Natural killer cell (primary cell): ENCODE data around the gene RRP15. TPM values are rescaled to one million over a fixed set of nuclear protein-coding genes. Genes with fewer than 3 reads are reported as not detected.

Experiments
- ATAC-seq, 3 donors: fragments of 150-1000 bp in 2 of 3; fragments of 200-7000 bp in 1 of 3; cut with Tn5 transposase; 1 replicate in 1 of 3; 2 replicates in 2 of 3; pipeline ENCODE4 v1.10.0; 2021; ENCODE audit warnings: mild to moderate bottlenecking in 2 of 3, moderate library complexity in 2 of 3
- DNase-seq, 2 donors: peaks; one replicate each; pipeline versions ENCODE4 v3.0.0 to v3.0.0-alpha.2; 2013 to 2021; ENCODE audit warnings: mixed read lengths in 1 of 2
- H3K27ac ChIP-seq: one replicate; pipeline ENCODE4 v1.5.1; 2013; ENCODE audit warnings: mild to moderate bottlenecking, low read length
- H3K27me3 ChIP-seq: one replicate; pipeline ENCODE4 v1.6.1; 2013; ENCODE audit warnings: low read length; ENCODE audit not compliant: control insufficient read depth, insufficient read depth
- H3K36me3 ChIP-seq: one replicate; pipeline ENCODE4 v1.6.1; 2013; ENCODE audit warnings: low read length; ENCODE audit not compliant: control insufficient read depth, insufficient read depth
- H3K4me1 ChIP-seq: one replicate; pipeline ENCODE4 v1.6.1; 2013; ENCODE audit warnings: low read length; ENCODE audit not compliant: control insufficient read depth, insufficient read depth
- H3K4me3 ChIP-seq: one replicate; pipeline ENCODE4 v1.5.1; 2013; ENCODE audit warnings: low read length
- H3K9me3 ChIP-seq: one replicate; pipeline ENCODE4 v1.6.1; 2013; ENCODE audit warnings: low read length; ENCODE audit not compliant: control insufficient read depth, insufficient read depth
- H3K27ac Mint-ChIP-seq, 2 donors: one replicate each; pipeline ENCODE4 v1.8.0; 2022; ENCODE audit warnings: mild to moderate bottlenecking in 2 of 2, mixed read lengths in 2 of 2, moderate library complexity in 1 of 2
- H3K27me3 Mint-ChIP-seq, 2 donors: one replicate each; pipeline ENCODE4 v1.8.0; 2022; ENCODE audit warnings: low read depth in 2 of 2, mixed read lengths in 2 of 2
- H3K36me3 Mint-ChIP-seq: one replicate; pipeline ENCODE4 v1.8.0; 2022; ENCODE audit warnings: mixed read lengths
- H3K4me1 Mint-ChIP-seq, 2 donors: one replicate each; pipeline ENCODE4 v1.8.0; 2022; ENCODE audit warnings: mixed read lengths in 2 of 2
- H3K4me3 Mint-ChIP-seq: one replicate; pipeline ENCODE4 v1.8.0; 2022; ENCODE audit warnings: mild to moderate bottlenecking, moderate library complexity, mixed read lengths
- H3K9me3 Mint-ChIP-seq, 2 donors: one replicate each; pipeline ENCODE4 v1.8.0; 2022; ENCODE audit warnings: mixed read lengths in 2 of 2
- WGBS: methylation state at CpG from one replicate; pipeline ENCODE4 v1.1.7; 2013; ENCODE audit warnings: missing lambda C conversion rate; ENCODE audit not compliant: insufficient coverage; 5-methylcytosine and 5-hydroxymethylcytosine counted together
- intact Hi-C: fragments of 100-400 bp; cut with micrococcal nuclease; formaldehyde crosslinking; loops from one replicate; pipeline ENCODE4 v1.14.2; 2022
- total RNA-seq, 4 donors: library from RNA; stranded (reverse); fragments of 120-200 nt in 1 of 4; gene quantifications; one replicate each; pipeline versions ENCODE4 v1.2.3 to v1.2.4, GENCODE V29; 2013 to 2022
- TF ChIP-seq, protein P1 (sequence below): fragments of 200-600 bp; IDR thresholded peaks from one replicate; pipeline ENCODE4 v1.8.0; 2022; ENCODE audit warnings: antibody characterized with exemption

The RRP15 gene
- total RNA-seq, 3 donors from 2014 or later (not counting 1 experiment from before 2014, with no cell fraction given) = 9.2 to 15.3 (median 13.3) TPM

DNA sequence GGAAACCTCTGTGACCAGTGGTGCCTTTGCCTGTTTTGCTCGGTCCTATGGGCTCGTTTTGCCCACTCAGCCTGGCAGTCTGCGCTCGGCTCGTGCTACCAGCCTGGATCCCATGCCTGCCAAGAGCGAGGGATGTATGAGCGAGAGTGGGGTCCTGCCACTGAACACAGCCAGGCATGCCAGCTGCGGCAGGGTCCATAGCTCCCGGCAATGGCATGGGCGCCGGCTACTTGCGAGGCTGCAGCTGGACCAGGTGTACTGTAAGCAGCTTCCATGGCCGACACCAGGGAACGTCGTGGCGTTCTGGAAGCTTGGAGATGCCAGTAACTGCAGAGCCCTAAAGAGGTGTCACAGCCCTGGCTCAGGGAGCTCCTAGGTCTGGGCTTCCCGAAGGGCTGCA, 37.7 kb downstream of the RRP15 start:
- ATAC-seq = no peak
- Mint-ChIP-seq H3K36me3 (no peaks in the 10 kb centered on the region), H3K27ac (no peak overlapping the region), H3K9me3 (no peaks in the 10 kb centered on the region), H3K4me1 (no peaks in the 10 kb centered on the region), H3K27me3 (no peaks in the 10 kb centered on the region), H3K4me3 (no peak overlapping the region)
- WGBS = 97% methylated on average over 17 of the region's 17 CpGs
- no peak overlapping the region for H3K4me3 ChIP-seq
- intact Hi-C loops = no loop called here
- H3K27ac ChIP-seq = no peak overlapping the region
- H3K27me3 ChIP-seq = no peaks in the 10 kb centered on the region
- no peak for DNase-seq
- no peaks in the 10 kb centered on the region for H3K9me3 ChIP-seq
- peaks cover 20% of the 10 kb centered on the region for H3K36me3 ChIP-seq
- no peaks in the 10 kb centered on the region for H3K4me1 ChIP-seq
- TF ChIP-seq, protein P1, sequence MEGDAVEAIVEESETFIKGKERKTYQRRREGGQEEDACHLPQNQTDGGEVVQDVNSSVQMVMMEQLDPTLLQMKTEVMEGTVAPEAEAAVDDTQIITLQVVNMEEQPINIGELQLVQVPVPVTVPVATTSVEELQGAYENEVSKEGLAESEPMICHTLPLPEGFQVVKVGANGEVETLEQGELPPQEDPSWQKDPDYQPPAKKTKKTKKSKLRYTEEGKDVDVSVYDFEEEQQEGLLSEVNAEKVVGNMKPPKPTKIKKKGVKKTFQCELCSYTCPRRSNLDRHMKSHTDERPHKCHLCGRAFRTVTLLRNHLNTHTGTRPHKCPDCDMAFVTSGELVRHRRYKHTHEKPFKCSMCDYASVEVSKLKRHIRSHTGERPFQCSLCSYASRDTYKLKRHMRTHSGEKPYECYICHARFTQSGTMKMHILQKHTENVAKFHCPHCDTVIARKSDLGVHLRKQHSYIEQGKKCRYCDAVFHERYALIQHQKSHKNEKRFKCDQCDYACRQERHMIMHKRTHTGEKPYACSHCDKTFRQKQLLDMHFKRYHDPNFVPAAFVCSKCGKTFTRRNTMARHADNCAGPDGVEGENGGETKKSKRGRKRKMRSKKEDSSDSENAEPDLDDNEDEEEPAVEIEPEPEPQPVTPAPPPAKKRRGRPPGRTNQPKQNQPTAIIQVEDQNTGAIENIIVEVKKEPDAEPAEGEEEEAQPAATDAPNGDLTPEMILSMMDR = no peak

DNA sequence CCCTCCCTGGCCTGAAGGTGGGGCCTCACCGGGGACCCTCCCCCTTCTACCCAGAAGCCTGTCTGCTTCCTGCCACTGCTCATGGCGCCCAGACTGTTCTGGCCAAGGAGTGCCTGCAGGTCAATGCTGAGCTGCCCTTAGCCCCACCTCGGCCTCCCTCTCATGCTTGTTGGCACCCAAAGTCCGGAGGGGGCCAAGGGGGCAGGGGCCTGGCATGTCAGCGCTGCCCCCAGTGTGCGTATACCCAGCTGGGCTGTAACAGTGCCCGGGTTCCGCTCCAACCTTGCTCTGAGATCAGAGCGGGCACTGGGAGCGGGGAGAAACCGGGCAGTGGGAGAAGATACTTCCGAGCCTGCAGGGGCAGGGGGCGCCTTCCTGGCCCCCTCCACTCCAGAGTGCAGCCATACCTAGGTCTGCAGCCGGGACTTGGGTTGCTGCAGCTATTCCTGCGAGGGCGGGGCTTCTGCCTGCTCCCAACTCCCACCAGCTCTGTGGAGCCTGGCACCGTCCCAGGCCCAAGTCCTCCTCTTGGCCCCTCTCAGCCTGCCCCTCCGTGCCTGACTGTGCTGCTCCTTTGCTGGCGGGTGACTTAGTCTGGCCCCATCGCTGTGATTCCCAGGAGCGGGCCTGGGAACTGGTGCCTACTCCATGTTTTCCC, 38.6 kb downstream of the RRP15 start:
- WGBS = 97% methylated on average over 21 of the region's 21 CpGs
- H3K27ac ChIP-seq = no peak overlapping the region
- H3K4me1 Mint-ChIP-seq = no peaks in the 10 kb centered on the region
- no peaks in the 10 kb centered on the region for H3K9me3 ChIP-seq
- H3K4me1 ChIP-seq = no peaks in the 10 kb centered on the region
- H3K4me3 Mint-ChIP-seq = no peak overlapping the region
- H3K27me3 ChIP-seq = no peaks in the 10 kb centered on the region
- DNase-seq = no peak
- no peak for ATAC-seq
- intact Hi-C loops = no loop called here
- H3K36me3 Mint-ChIP-seq = no peaks in the 10 kb centered on the region
- no peaks in the 10 kb centered on the region for H3K27me3 Mint-ChIP-seq
- H3K4me3 ChIP-seq = no peak overlapping the region
- TF ChIP-seq, protein P1 = no peak
- peaks cover 20% of the 10 kb centered on the region for H3K36me3 ChIP-seq
- no peak overlapping the region for H3K27ac Mint-ChIP-seq
- H3K9me3 Mint-ChIP-seq = no peaks in the 10 kb centered on the region

DNA sequence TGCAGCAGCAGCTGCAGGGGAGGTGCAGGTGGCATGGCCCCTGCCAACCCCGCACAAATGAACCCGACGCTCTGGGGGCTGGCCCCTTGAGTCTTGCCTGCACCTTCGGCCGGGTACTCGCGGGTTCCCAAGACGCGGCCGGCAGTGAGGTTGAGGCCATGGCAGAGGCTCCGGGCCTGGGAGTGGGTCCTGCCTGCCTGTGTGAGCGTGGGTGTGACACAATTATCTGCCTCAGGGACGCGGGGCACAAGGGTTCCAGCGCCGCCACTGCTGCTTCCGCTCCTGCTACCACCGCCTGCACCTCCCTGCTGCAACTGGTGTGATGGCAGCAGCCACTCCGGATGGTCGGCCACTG, 39.1 kb downstream of the RRP15 start:
- DNase-seq (no peak), ATAC-seq (no peak)
- no peaks in the 10 kb centered on the region for H3K9me3 ChIP-seq
- no peak overlapping the region for H3K27ac Mint-ChIP-seq
- 97% methylated on average over 18 of the region's 20 CpGs for WGBS
- H3K27me3 Mint-ChIP-seq = no peaks in the 10 kb centered on the region
- H3K9me3 Mint-ChIP-seq = no peaks in the 10 kb centered on the region
- no peaks in the 10 kb centered on the region for H3K27me3 ChIP-seq
- H3K4me3 ChIP-seq = no peak overlapping the region
- no peak overlapping the region for H3K27ac ChIP-seq
- TF ChIP-seq, protein P1 = no peak
- no peaks in the 10 kb centered on the region for H3K36me3 Mint-ChIP-seq
- intact Hi-C loops = no loop called here
- no peaks in the 10 kb centered on the region for H3K4me1 ChIP-seq
- no peaks in the 10 kb centered on the region for H3K4me1 Mint-ChIP-seq
- peaks cover 20% of the 10 kb centered on the region for H3K36me3 ChIP-seq
- H3K4me3 Mint-ChIP-seq = no peak overlapping the region

DNA sequence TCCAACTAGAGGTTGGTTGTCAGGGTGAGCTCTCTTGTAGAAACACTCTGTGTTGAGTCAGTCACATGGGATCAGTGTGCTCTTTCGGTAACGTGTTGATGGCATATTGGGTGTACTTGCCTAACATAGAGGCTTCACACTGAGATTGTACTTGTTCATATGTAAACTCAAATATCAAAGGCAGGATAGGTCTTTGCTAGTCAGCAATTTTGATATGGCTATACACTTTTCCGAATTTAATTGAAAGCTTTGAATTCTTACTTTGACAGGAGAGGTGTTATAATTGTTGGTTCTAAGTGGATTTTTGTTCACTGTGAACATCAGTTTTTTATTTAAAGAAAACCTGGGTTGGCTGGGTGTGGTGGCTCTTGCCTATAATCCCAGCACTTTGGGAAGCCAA, 43.7 kb downstream of the RRP15 start:
- H3K9me3 ChIP-seq = no peaks in the 10 kb centered on the region
- H3K27me3 Mint-ChIP-seq = no peaks in the 10 kb centered on the region
- TF ChIP-seq, protein P1 = no peak
- H3K4me3 ChIP-seq = no peak overlapping the region
- WGBS = 95% methylated on average over 3 of the region's 3 CpGs
- no peak overlapping the region for H3K4me3 Mint-ChIP-seq
- intact Hi-C loops = no loop called here
- H3K36me3 Mint-ChIP-seq = peaks cover 6% of the 10 kb centered on the region
- no peak for DNase-seq
- H3K27ac ChIP-seq = no peak overlapping the region
- no peak overlapping the region for H3K27ac Mint-ChIP-seq
- ATAC-seq = no peak
- H3K4me1 ChIP-seq = no peaks in the 10 kb centered on the region
- H3K36me3 ChIP-seq = peaks cover 8% of the 10 kb centered on the region
- H3K27me3 ChIP-seq = no peaks in the 10 kb centered on the region
- no peaks in the 10 kb centered on the region for H3K4me1 Mint-ChIP-seq
- no peaks in the 10 kb centered on the region for H3K9me3 Mint-ChIP-seq
